C4-2B (cell line): Measurements from ENCODE around the gene SH3GLB1.

ENCODE experiments used
- ZFX ChIP-seq: fragments of 450-650 bp; IDR thresholded peaks from 2 replicates; pipeline ENCODE4 v1.6.1; 2017
- TF ChIP-seq, protein P1 (sequence below): fragments of 450-650 bp; conservative IDR thresholded peaks from 2 replicates; pipeline ENCODE4 v1.5.1; 2017; ENCODE audit warnings: mild to moderate bottlenecking

DNA sequence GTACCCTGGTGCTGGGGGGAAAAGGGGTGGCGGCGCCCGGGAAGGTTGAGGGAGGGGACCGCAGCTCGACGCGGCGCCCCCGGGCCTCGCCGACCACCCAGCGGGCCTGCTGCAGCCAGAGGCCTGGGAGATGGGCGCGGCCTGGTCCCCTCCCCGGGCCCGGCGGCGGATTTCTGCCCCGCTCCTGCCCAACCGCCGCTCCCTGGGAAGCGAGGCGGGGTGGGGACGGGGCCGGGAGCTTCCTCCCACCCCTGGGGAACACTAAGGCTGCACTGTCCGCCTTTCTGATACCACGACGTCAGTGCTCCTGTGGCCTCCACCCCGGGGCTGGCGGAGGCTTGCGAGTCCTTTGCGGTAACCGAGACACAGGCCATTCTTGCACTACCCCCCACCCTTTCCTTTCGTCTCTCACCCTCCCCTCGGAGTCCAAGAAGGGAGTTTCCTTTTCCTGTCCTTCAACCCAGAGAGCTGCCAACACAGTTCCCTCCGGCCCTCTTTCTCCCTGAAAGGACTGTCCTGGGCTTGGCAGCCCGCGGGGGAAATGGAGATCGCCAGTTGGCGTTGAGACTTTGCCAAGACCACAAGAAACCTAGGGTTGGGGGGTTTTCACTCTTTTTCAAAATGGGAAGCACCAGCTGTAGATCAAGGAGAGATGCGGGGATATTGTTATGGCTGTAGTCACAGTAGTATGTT lies 742 bp downstream of the SH3GLB1 start:
- TF ChIP-seq, protein P1, sequence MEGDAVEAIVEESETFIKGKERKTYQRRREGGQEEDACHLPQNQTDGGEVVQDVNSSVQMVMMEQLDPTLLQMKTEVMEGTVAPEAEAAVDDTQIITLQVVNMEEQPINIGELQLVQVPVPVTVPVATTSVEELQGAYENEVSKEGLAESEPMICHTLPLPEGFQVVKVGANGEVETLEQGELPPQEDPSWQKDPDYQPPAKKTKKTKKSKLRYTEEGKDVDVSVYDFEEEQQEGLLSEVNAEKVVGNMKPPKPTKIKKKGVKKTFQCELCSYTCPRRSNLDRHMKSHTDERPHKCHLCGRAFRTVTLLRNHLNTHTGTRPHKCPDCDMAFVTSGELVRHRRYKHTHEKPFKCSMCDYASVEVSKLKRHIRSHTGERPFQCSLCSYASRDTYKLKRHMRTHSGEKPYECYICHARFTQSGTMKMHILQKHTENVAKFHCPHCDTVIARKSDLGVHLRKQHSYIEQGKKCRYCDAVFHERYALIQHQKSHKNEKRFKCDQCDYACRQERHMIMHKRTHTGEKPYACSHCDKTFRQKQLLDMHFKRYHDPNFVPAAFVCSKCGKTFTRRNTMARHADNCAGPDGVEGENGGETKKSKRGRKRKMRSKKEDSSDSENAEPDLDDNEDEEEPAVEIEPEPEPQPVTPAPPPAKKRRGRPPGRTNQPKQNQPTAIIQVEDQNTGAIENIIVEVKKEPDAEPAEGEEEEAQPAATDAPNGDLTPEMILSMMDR, result no peak
- TF ChIP-seq ZFX, result peak; percentile 99
